GM21447 (cell line): Measurements from ENCODE around the gene MID1IP1.

Experiments
- ATAC-seq: cut with Tn5 transposase; IDR thresholded peaks from one replicate; pipeline ENCODE4 v1.9.1; 2021; ENCODE audit not compliant: unreplicated experiment

The MID1IP1 gene, protein sequence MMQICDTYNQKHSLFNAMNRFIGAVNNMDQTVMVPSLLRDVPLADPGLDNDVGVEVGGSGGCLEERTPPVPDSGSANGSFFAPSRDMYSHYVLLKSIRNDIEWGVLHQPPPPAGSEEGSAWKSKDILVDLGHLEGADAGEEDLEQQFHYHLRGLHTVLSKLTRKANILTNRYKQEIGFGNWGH

DNA sequence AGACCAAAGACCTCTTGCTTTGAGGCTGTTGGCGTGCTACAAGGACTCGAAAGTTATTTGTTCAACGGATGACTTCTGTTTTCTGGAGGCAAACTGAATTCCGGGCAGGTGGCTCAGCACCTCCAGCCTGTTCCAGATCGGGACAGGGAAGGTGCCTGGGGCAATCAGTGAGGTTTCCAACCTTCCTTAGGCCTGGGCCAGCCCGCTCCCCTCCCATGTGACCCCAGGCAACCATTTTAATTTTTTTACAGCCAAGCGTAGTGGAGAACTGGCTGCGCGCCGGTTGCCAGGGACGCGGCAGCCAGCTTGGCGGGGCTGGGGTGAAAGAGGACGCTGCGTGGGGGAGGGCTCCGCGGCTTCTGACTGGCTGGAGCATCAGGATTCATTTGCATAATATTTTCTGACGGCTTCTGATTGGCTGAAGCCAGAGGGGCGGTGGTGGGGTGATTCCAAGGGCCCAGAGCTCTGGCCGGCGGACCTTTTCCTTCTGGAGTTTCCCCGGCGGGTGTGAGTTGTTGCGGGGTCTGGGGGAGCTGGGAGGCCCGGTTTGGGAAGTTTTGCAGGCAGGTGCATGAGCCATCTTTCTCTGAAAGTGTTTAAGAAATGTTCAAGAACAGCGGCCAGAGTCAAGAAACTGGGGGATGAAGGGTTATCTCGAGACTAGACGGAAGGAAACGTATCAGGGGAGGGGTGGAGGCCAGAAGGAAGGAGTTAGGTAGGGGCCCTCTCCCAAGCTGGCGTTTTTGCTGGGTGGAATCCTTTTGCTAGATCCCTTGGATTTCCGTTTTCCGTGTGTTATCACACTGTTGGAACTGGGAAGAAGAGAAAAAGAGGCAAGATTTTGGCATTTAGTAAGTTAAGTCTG is at the start of gene MID1IP1:
MID1IP1 (plus strand) TSS at position 479 of the 865 bp plus-strand sequence. CDS start 3,488 bp downstream, outside the sequence.
- ATAC-seq: peak; percentile 44

DNA sequence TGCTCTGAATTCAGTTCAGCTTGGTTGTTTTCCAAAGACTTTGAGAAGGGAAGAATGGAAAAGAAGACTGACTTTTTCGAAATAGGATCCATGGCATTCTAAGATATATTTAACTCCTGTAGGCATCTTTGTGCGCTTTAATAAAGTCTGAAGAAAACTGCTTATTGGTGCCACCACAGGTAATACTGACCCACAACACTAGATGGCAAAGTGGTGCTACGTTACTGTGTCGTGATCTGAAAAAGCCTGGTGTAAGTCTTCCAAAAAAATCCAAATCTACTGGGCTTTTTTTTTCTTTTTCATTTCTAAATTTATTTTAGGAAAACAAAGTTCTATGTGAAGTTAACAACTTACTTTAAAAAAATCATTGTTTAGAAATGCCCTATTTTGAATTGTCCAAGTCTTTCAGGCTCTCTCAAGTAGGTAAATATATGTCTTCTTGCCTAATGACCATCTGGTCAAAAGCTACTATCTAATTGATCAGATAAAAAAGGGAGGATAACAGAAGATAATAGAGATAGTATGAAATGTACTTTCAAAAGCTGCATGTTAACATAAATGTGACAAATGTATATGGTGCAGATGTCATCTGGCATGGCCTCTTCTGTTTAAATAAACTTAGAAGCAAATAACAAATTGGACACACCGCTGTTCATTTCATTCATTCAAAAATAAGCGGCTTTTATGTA is 47.0 kb upstream of the MID1IP1 start:
- no peak for ATAC-seq

DNA sequence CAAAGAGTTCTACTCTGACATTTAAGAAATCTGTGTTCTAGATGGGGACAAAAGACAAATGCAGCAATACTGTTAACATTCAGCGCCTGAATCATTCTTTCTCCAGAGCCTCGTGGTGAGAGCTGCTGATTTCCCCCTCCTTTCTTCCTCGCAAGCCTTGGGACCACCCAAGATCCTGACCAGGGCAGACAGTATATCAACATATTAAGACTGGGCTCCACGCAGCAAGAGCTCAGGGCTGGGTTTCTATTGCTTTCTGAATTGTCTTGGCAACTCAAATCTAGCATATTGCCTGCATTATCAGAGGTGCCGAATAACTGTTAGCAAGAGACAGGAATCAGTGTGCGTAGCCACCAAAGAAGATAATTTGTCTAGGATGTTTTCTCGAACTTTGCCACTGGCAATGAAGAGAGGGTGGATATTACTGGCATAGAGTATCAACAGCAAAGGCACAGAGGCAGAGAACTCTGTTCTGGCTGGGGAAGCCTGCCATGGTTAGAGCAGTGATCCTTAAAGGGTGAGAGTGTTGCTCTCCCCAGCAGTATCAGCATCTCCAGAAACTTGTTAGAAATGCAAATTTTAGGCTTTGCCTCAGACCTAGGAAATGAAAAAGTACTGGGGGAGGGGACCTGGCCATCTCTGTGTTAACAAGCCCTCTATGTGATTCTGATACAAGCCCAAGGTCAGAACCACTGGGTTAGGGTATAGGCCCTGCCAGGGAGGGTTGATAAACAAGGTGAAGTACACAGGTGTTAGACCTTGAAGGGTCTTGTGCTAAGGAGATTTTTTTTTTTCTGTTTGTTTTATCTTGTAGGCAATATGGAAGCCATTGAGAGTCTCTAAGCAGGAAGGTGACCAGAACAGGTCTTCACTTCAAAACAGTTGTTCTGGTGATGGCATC is 46.2 kb upstream of the MID1IP1 start:
- ATAC-seq: no peak

DNA sequence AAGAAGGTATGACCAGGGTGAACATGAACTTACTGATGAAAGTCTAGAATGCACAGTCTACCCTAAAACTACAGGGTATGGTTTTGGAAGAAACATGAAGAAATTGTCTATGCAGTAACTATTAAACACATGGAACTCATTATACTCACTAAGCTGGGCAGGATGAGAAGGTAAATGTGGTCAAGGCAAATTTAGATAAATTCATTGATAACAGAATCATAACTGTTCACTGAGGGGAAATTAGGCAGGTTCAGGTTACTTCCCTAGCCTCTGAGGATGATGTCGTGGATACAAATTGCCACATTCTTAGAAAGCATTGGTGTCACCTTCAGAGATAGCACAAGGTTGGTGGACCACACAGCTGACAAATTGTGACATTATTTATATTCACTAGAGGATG is 40.4 kb upstream of the MID1IP1 start:
- ATAC-seq: no peak

DNA sequence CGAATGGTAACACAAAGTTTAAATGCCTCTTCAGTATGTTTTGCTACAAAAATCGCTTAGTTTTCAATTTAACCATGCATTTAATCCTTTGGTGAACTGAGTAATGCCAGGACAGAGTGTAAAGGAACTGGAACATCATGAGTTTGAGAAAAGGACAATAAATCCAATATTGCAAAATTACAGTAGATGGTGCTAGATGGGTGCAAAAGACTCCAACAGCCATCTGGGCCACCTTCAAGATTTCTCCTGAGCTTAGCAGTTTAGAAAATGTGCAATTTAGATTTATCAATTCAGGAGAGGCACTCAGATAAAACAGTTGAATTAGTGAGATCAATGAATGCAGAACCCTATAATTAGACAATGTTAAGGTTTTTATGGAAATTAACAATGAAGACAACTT is 33.2 kb upstream of the MID1IP1 start:
- no peak for ATAC-seq

DNA sequence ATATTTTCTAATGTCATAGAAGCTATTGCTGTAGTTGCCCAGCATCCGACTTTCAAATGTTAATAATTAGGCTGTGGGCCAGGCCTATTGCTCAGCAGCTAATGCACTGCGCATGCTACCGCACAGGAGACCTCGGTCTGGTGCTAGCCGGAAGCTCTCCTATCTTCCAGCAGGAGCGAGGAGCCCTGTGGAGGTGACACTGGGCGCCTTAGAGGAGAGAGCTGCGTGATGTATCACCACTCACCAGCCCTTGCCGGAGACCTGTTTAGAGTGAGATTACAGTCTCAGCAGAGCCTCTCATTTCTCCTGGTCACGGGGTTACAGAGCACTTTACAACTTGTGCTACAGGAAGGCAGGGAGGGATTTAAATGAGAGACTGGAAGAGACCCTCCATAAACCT is 31.1 kb upstream of the MID1IP1 start:
- ATAC-seq: no peak

DNA sequence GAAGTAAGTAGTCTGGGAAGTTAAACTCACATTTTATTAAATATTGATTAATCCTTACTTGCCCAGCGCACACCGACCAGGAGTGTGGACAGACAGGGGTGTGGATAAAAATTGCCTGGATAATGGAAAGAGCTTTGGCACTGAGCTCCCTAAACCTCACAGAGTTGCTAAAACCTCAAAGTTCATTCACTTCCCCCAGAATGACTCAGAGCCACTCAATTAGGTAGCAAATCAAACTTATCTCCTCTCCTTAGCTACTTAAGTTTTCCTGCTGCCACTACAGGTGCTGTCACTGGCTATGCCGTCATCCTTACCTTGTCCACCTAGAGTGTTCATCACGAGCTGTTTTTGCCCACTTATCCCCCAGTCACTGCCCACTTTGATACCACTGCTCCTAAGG is 27.0 kb upstream of the MID1IP1 start:
- no peak for ATAC-seq

DNA sequence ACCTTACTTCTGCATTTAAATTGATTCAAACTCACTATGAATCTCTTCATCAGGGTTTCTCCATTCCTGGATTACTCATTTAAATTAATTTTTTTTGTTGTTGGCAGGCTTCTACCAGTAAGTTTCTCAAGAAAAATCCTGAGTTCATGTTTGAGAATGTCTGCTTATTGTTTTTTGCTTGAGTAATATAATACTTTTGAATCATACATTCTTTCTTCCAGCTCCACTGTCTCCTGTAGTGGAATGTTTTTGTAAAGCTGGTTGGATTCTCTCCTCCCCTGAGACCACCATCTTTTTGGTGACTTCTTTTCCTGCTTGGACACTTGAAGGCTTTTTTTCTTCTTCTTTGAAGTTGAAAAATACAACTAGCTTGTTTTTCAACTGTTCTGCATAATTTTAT is 4.3 kb upstream of the MID1IP1 start:
- ATAC-seq: no peak

DNA sequence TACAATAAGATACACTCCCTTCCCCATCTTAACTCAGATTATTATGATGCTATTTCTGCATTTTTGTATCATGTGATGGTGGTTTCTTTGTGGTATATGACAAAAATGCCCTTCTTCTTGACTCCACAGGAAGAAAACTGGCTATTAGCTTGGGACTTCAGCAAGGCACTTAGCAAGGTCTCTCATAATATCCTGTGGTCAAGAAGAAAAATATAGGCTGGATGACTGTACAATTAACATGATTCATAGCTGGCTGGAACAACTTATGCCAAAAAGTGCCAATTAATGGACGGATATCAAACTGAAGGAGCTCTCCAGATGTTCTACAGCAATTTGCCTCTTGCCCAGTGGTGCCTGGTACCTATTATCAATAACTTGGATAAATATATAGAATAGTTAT is 2.3 kb upstream of the MID1IP1 start:
- ATAC-seq: no peak

DNA sequence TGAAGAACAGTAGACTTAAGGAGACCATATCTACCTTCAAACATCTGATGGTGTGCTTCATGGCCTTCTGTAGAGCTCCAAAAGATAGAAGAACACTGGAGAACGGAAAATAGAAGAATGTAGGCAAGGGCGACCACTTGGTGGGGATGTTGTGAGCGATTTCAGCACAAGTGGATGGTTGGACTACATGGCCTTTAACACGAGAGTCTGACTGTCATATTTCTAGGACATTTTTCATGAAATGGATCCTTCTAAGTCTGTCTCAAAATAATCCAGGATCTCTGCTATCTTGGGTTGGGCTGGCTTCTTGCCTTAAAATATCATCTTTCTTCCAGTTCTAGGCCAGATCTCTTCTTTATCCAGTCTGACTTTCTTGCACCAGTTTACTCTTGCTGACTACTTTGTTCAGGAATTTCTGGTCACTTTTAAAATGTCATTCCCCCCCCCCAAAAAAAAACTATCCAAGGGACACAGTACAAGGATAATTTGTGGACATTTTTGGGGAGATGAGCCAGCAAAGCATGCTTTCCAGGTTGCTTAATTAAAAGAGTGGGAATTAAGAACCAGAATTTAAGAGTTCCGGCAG is 1.2 kb upstream of the MID1IP1 start:
- no peak for ATAC-seq

DNA sequence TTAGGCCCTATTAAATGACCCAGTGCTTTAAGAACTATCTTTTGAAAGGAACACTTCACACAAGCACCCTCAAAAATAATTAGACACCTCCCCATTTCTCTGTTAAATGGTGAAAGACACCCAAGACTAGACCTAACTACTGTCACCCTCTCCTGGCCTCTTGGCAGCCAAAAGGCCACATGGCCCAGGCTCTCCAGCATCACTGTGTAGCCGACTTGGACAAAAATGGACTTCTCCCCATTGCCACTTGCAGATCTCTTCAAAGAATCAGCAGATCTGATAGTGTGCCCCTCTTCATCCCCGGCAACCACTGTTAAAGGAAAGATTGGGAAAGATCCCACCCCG is 2.0 kb downstream of the MID1IP1 start:
- ATAC-seq: no peak

DNA sequence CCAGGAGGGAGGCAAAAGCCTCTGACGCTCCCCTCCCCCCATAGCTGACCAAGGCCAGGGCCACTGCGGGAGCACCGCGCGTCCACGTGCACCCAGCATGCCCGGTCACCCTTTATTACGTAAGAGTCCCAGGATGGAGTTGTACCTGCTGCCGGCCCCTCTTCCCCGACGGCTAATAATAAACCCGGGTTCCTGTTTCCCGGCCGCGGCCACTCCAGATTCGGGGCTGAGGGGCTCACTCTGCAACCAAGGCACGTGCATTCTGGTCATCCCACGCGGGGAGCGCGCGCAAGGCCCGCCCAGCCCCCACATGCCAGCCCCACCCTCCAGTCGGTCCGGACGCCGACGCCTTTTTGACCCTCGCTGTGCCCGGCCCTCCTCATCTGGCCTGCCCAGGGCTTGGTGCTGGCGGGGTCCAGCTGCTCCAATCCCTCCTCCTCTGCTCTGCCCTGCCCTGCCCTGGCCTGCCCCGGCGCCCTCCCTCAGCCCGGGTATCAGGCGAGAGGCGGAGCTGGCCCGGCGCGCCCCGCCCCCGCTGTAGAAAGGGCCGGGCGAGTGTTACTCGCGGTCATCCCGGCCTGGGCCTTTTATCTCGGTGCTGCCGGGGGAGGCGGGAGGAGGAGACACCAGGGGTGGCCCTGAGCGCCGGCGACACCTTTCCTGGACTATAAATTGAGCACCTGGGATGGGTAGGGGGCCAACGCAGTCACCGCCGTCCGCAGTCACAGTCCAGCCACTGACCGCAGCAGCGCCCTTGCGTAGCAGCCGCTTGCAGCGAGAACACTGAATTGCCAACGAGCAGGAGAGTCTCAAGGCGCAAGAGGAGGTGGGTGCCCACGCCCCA is 2.6 kb downstream of the MID1IP1 start:
- peak; percentile 46 for ATAC-seq

DNA sequence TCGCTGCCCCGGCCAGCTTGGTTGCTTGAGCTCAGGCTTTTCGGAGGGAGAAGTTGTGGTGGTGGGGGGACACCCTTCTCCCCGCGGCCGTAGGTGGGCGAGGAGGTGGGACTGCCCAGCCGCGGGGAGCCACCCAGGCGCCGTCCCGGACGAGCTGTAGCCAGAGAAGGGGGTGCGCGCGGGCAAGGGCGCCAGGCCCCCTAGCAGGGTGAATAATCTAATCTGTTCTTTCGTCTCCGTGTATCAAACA is 3.1 kb downstream of the MID1IP1 start:
- peak; percentile 2 for ATAC-seq

DNA sequence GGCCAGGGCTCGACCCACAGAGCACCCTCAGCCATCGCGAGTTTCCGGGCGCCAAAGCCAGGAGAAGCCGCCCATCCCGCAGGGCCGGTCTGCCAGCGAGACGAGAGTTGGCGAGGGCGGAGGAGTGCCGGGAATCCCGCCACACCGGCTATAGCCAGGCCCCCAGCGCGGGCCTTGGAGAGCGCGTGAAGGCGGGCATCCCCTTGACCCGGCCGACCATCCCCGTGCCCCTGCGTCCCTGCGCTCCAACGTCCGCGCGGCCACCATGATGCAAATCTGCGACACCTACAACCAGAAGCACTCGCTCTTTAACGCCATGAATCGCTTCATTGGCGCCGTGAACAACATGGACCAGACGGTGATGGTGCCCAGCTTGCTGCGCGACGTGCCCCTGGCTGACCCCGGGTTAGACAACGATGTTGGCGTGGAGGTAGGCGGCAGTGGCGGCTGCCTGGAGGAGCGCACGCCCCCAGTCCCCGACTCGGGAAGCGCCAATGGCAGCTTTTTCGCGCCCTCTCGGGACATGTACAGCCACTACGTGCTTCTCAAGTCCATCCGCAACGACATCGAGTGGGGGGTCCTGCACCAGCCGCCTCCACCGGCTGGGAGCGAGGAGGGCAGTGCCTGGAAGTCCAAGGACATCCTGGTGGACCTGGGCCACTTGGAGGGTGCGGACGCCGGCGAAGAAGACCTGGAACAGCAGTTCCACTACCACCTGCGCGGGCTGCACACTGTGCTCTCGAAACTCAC is 3.6 kb downstream of the MID1IP1 start:
- no peak for ATAC-seq

DNA sequence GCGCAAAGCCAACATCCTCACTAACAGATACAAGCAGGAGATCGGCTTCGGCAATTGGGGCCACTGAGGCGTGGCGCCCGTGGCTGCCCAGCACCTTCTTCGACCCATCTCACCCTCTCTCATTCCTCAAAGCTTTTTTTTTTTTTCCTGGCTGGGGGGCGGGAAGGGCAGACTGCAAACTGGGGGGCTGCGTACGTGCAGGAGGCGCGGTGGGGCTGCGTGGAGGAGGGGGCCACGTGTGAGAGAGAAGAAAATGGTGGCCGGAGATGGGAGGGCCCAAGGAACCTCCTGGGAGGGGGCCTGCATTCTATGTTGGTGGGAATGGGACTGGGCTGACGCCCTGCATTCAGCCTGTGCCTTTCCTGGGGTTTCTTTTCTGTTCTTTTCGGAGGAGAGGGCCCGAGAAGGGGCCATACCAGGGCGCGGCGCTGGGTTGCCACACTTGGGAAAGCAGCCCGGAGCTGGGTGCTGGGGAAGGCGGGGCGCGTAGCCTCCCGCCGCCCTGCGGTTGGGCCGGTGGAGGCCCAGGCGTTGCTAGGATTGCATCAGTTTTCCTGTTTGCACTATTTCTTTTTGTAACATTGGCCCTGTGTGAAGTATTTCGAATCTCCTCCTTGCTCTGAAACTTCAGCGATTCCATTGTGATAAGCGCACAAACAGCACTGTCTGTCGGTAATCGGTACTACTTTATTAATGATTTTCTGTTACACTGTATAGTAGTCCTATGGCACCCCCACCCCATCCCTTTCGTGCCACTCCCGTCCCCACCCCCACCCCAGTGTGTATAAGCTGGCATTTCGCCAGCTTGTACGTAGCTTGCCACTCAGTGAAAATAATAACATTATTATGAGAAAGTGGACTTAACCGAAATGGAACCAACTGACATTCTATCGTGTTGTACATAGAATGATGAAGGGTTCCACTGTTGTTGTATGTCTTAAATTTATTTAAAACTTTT is 4.5 kb downstream of the MID1IP1 start:
- no peak for ATAC-seq

DNA sequence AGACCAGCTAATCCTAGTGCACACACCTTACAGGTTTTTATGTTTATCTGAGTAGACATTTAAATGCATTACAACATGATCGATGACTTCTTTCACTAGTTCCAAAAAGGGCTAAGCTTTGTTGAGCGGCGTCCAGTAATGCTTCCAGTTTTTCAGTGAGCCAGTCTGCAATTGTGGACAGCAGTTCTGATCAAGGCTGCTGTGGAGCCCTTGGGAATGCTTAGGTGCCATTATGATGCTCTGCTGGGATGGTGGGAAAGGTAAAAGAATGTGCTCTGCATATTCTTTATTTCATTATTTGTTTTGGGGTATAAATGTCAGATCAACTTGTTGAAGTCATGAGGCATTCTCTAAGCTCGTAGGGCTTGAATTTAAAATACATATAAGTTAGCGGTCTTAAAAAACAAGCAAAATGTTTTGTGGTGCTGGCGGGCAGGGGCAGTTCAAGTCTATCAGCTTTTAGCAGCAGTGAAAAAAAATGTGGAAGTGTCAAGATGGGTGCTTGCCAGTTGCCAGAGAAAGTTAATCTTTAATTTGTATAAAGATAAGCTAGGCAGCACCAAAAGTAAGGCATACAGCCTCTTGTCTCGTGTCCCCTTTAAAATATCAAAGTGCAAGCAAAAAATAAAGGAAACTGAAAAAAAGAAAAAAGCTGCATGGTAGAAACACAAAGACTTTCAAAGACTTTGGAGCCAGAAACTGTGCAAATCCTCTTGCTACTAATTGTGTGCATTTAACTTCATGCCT is 5.8 kb downstream of the MID1IP1 start:
- no peak for ATAC-seq

DNA sequence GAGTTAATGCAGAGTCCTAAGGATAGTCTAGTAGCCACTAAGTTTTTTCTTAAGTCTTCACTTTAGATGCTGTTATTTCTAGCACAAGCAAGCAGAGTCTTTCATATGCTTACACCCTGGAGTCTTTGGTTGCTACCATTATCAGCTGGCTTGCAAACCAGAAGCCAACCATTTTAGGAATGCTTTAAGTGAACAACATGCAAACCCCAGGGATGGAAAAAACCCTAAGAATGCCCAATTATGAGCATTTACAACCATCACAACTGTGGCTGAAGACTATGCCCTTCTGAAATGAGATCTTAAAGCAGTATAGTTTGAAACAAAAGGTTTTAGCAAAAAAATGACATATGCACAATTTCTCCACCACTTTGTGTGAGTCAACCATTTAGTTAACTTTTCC is 6.6 kb downstream of the MID1IP1 start:
- no peak for ATAC-seq
